22Rv1 (cell line): ENCODE results near the gene TIAM2.

Experiments
- H3K27ac ChIP-seq: fragments of 450-650 bp; 2 replicates; pipeline ENCODE4 v1.5.1; 2017
- CTCF ChIP-seq: fragments of 450-650 bp; IDR thresholded peaks from 2 replicates; pipeline ENCODE4 v1.5.1; 2017; ENCODE audit warnings: mild to moderate bottlenecking
- ZFX ChIP-seq: fragments of 450-650 bp; IDR thresholded peaks from 2 replicates; pipeline ENCODE4 v1.6.1; 2017; ENCODE audit warnings: antibody characterized with exemption, borderline replicate concordance

Gene TIAM2

GRCh38 chr6:155121699-155122098 is 126.6 kb downstream of the TIAM2 start:
- TF ChIP-seq CTCF (no peak), ZFX (no peak)
- no peak overlapping the region for H3K27ac ChIP-seq

DNA sequence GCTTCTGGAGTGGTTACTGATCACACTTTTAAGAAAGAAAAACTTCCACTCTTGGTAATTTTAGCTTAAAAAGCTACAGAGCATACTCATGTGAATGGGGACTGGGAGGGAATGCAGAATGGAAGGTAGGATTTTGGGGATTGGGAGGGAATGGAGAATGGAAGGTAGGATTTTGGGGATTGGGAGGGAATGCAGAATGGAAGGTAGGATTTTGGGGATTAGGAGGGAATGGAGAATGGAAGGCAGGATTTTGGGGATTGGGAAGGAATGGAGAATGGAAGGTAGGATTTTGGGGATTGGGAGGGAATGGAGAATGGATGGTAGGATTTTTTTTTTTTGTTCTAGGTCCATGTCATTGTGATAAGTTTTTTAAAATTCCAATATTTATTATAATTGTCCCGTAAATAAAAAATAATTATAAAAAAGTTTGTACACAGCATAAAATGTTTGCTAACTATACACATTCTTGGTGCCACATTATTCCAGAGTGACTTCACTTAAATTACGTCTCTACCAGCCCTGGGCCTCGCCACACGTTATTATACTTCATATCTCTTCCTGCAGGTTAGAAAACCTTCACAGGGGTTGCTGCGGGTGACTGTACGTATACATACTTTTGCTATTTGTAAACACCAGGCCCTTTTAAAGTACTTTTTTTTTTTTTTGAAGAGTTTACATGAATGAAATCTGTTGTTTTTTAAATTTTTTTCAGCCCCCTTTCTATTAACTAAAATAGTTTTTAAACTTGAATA is 127.3 kb downstream of the TIAM2 start:
- no peak overlapping the region for H3K27ac ChIP-seq
- TF ChIP-seq CTCF (no peak), ZFX (no peak)

DNA sequence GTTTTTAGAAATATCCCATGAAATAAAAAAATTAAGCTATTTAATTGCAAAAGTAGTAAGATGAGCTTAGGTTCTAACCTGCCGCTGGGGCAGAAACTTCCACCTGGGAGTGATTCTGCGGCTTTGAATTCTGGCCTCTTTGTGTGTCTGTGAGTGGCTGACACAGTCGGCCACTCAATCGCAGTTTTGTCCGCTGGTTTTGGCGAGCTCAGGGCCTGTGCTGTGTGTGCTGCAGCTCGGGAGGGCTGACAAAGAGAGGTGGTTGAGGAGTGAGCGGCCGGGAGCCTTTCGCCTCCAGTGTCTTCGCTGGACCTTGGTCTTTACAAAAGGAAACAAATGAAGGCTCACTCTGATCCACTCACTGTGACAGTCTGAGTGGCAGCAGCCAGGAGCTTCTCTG is 128.4 kb downstream of the TIAM2 start:
- TF ChIP-seq CTCF = no peak
- no peak for TF ChIP-seq ZFX

DNA sequence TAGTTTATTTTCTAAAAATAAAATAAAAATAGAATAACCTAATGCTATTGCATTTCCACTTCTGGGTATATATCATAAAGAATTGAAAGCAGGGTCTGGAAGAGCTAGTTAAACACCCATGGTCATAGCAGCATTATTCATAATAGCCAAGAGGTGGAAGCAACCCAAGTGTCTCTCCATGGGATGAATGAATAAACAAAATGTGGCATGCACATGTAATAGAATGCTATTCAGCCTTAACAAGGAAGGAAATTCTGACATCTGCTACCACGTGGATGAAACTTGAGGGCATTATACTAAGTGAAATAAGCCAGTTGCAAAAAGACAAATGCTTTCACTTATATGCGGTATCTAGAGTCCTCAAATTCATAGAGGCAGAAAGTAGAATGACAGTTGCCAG is 130.8 kb downstream of the TIAM2 start:
- TF ChIP-seq CTCF = no peak
- no peak for TF ChIP-seq ZFX
- H3K27ac ChIP-seq = no peak overlapping the region

More for the DNA sequence above, 128.4 kb downstream of the TIAM2 start:
- no peak overlapping the region for H3K27ac ChIP-seq

DNA sequence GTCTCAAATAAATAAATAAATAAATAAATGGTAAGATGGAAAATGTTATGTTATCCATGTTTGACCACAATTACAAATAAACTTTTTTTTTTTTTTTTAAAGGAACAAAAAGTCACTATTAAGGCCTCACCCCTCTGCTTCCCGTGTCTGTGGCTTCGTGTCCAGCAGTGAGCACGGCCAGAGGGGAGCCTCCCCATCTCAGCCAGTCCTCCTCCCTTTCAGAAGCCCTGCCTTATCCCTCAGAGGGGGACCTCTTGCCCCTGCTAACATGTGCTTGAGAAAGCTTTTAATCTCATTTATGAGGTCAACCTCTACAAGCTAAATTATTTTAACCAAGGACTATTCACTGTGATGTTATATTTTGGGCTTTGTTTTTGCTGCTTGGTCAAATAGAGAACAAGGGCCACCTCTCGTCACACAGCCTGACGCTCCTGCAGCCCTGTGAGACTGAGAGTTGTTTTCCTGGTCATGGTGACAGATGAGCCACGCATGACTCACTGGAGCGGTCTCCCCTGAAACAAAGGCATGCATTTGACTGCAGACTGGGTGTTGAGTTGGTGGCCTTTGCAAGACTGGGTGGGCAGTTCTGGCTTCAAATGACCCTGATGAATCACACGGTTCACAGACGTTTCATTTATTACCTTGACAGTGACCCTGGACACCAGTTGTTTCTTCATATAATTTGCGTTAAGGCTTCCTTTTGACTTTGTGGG is 131.8 kb downstream of the TIAM2 start:
- TF ChIP-seq ZFX (no peak), CTCF (no peak)

GRCh38 chr6:155128977-155129376 is 133.9 kb downstream of the TIAM2 start:
- TF ChIP-seq ZFX (no peak), CTCF (no peak)
- no peak overlapping the region for H3K27ac ChIP-seq

More for the DNA sequence above, 131.8 kb downstream of the TIAM2 start:
- no peak overlapping the region for H3K27ac ChIP-seq

- H3K27ac ChIP-seq = no peak overlapping the region
- TF ChIP-seq CTCF (no peak), ZFX (no peak)
These were observed 134.6 kb downstream of the TIAM2 start for GRCh38 chr6:155129744-155130143.
